ENCODE results near the gene PCDH20. TPM values are rescaled to one million over a fixed set of nuclear protein-coding genes. Genes with fewer than 3 reads are reported as not detected.
A peak's percentile ranks its signal among the peaks of the same experiment; 100 is the strongest.

Gene PCDH20
- total and polyA plus RNA-seq, 10 of the 15 experiments (the other 5 are each of a cell fraction or from before 2014, with no cell fraction given): 0.03 TPM; not detected in 9

- H3K4me3 ChIP-seq: no peak overlapping the region
- H3K27ac ChIP-seq (ENCODE audit: control insufficient read depth, insufficient read depth): no peak overlapping the region
- in situ Hi-C loops (cut with MboI): loop anchor here (10.0 to 25.0 kb wide), 2 partner anchors 786 to 948 kb away; no protein-coding TSS in a partner anchor
- no peaks in the 10 kb centered on the region for H4K20me1 ChIP-seq (ENCODE audit: control insufficient read depth, insufficient read depth)
- no peaks in the 10 kb centered on the region for H3K4me1 ChIP-seq (ENCODE audit: control insufficient read depth, insufficient read depth, low read length)
- 0% methylated on average over 1 of the region's 1 CpG for WGBS (ENCODE audit: insufficient coverage, insufficient replicate concordance, low lambda C conversion rate, missing lambda C conversion rate)
- intact Hi-C loops (cut with micrococcal nuclease; ENCODE audit: unreplicated experiment): loop anchor here (1.0 to 10.0 kb wide), 3 partner anchors 124 to 936 kb away; no protein-coding TSS in a partner anchor
- peaks cover 0 to 4% of the 10 kb centered on the region in 2 experiments; a peak in 1 of 4 replicates for H3K27me3 ChIP-seq (replicated peaks in 1 of 2; ENCODE audit: control insufficient read depth in 2 of 2, insufficient read depth in 2 of 2, low read length in 1 of 2)
- TF ChIP-seq JUNB (IDR thresholded peaks at IDR 0.05) (no peak), HDAC2 (IDR thresholded peaks at IDR 0.05) (no peak), MEF2B (IDR thresholded peaks at IDR 0.05; ENCODE audit: partially characterized antibody, poor library complexity, severe bottlenecking) (no peak), CTCF (IDR thresholded peaks at IDR 0.05 in 2 of 3, conservative IDR thresholded peaks at IDR 0.05 in 1 of 3; ENCODE audit: control insufficient read depth in 2 of 3, extremely low read depth in 1 of 3, insufficient read depth in 1 of 3, low read depth in 3 of 3, low read length in 3 of 3) (peak; percentile 35 to 54 (median 36); a peak in 5 of 6 replicates), SMC3 (IDR thresholded peaks at IDR 0.05; ENCODE audit: borderline replicate concordance, low read length) (peak; percentile 70; the same call in 1 of the 2 replicates), KAT2A (conservative IDR thresholded peaks at IDR 0.05; ENCODE audit: control insufficient read depth, low read depth, low read length) (no peak), MYB (IDR thresholded peaks at IDR 0.05; ENCODE audit: borderline replicate concordance, low read depth, low read length) (no peak), RAD21 (IDR thresholded peaks at IDR 0.05; ENCODE audit: insufficient read depth, low read depth, low read length) (peak; percentile 60)
- TF ChIP-seq, protein P1, sequence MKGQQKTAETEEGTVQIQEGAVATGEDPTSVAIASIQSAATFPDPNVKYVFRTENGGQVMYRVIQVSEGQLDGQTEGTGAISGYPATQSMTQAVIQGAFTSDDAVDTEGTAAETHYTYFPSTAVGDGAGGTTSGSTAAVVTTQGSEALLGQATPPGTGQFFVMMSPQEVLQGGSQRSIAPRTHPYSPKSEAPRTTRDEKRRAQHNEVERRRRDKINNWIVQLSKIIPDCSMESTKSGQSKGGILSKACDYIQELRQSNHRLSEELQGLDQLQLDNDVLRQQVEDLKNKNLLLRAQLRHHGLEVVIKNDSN (IDR thresholded peaks at IDR 0.05; ENCODE audit: borderline replicate concordance, extremely low read length, insufficient read depth, low read depth, low read length): no peak
- no peak for DNase-seq (ENCODE audit: low read depth, low spot score)
- no peaks in the 10 kb centered on the region for H3K9me3 ChIP-seq (replicated peaks; ENCODE audit: control insufficient read depth, insufficient read depth, low read length)
- H3K9ac ChIP-seq (ENCODE audit: control insufficient read depth, insufficient read depth, low read length): no peak overlapping the region
- CTCF ChIA-PET: interaction anchor here (0.6 to 2.4 kb wide), 16 partner anchors 8 to 964 kb away, joined by 3 to 11 read pairs (median 4); no protein-coding TSS in a partner anchor
- POLR2A ChIA-PET: no interaction called here
- FAIRE-seq: no peak
- no TSS peak for BruUV-seq (replicated peaks)
- no peaks in the 10 kb centered on the region for H3K36me3 ChIP-seq (ENCODE audit: control insufficient read depth in 2 of 2, insufficient read depth in 2 of 2, low read length in 1 of 2)
- no peak overlapping the region for H2AFZ ChIP-seq (ENCODE audit: control insufficient read depth, low read depth, low read length)
- no peak overlapping the region for H3K4me2 ChIP-seq (ENCODE audit: control insufficient read depth, insufficient read depth)
- 0 out of 3 replicates have a peak, but pooled peaks have one; percentile 33 for ATAC-seq
- RAD21 ChIA-PET (ENCODE audit: unreplicated experiment): interaction anchor here (0.6 to 1.4 kb wide), 7 partner anchors 124 to 783 kb away, joined by 3 to 5 read pairs (median 4); no protein-coding TSS in a partner anchor
- SMC1A ChIA-PET (ENCODE audit: uncharacterized antibody, unreplicated experiment): interaction anchor here (0.9 to 4.1 kb wide), 9 partner anchors 12 to 963 kb away, joined by 3 to 21 read pairs (median 3); no protein-coding TSS in a partner anchor
- H3K79me2 ChIP-seq (ENCODE audit: control insufficient read depth, insufficient read depth, low read length): no peaks in the 10 kb centered on the region
These were observed 4.9 kb downstream of the PCDH20 start for GRCh38 chr13:61410669-61411297.
